DOHH2 (cell line): ENCODE data around the gene SLC5A9.

Source experiments
- H3F3A ChIP-seq: fragments of 200-600 bp; sonication (generic), shearing (Covaris generic); 2 replicates; pipeline ENCODE4 v1.6.0; 2016; ENCODE audit warnings: antibody characterized with exemption, mild to moderate bottlenecking; ENCODE audit not compliant: control insufficient read depth, insufficient read depth
- H3K27ac ChIP-seq: fragments of 200-600 bp; sonication (generic); 2 replicates; pipeline ENCODE4 v1.5.1; 2014; ENCODE audit warnings: low read depth, mild to moderate bottlenecking, low read length, moderate library complexity
- H3K27me3 ChIP-seq: fragments of 200-600 bp; sonication (generic); 2 replicates; pipeline ENCODE4 v1.6.1; 2014; ENCODE audit warnings: mild to moderate bottlenecking, low read length, mixed read lengths; ENCODE audit not compliant: control insufficient read depth
- H3K36me3 ChIP-seq: fragments of 200-600 bp; sonication (generic); 2 replicates; pipeline ENCODE4 v1.6.1; 2014; ENCODE audit warnings: mild to moderate bottlenecking, low read length, moderate library complexity, mixed read lengths; ENCODE audit not compliant: control insufficient read depth
- H3K4me1 ChIP-seq: fragments of 200-600 bp; sonication (generic); 2 replicates; pipeline ENCODE4 v1.6.1; 2014; ENCODE audit warnings: mild to moderate bottlenecking, low read length, mixed read lengths; ENCODE audit not compliant: control insufficient read depth
- H3K4me2 ChIP-seq: fragments of 200-600 bp; sonication (generic); 2 replicates; pipeline ENCODE4 v1.6.0; 2014; ENCODE audit warnings: mild to moderate bottlenecking, low read length, moderate library complexity
- H3K4me3 ChIP-seq: fragments of 200-600 bp; sonication (generic); 2 replicates; pipeline ENCODE4 v1.5.1; 2014; ENCODE audit warnings: mild to moderate bottlenecking, low read length, mixed read lengths
- H3K79me2 ChIP-seq: fragments of 200-600 bp; sonication (generic); 2 replicates; pipeline ENCODE4 v1.6.1; 2014; ENCODE audit warnings: mild to moderate bottlenecking, low read length, mixed read lengths; ENCODE audit not compliant: control insufficient read depth
- H3K9me2 ChIP-seq: fragments of 200-600 bp; sonication (generic); replicated peaks from 2 replicates; pipeline ENCODE4 v1.6.1; 2014; ENCODE audit warnings: mild to moderate bottlenecking, low read length, mixed read lengths; ENCODE audit not compliant: control insufficient read depth
- H3K9me3 ChIP-seq: fragments of 200-600 bp; sonication (generic); 2 replicates; pipeline ENCODE4 v1.6.1; 2014; ENCODE audit warnings: antibody characterized with exemption, low read length, mixed read lengths; ENCODE audit not compliant: control insufficient read depth, insufficient read depth
- H4K20me1 ChIP-seq: fragments of 200-600 bp; sonication (generic); 2 replicates; pipeline ENCODE4 v1.6.0; 2014; ENCODE audit warnings: low read depth, mild to moderate bottlenecking, antibody characterized with exemption, low read length, moderate library complexity; ENCODE audit not compliant: control insufficient read depth, insufficient read depth
- EZH2phosphoT487 ChIP-seq: fragments of 200-600 bp; sonication (generic); IDR thresholded peaks from 2 replicates; pipeline ENCODE4 v1.6.1; 2017; ENCODE audit warnings: borderline replicate concordance, mild to moderate bottlenecking, antibody characterized with exemption, low read length, moderate library complexity, mixed read lengths
- TF ChIP-seq, protein P1 (sequence below): fragments of 200-600 bp; sonication (generic); IDR thresholded peaks from one replicate; pipeline ENCODE4 v1.5.1; 2014; ENCODE audit warnings: antibody characterized with exemption, mild to moderate bottlenecking, low read depth, low read length; ENCODE audit not compliant: poor library complexity, severe bottlenecking

The SLC5A9 gene

DNA sequence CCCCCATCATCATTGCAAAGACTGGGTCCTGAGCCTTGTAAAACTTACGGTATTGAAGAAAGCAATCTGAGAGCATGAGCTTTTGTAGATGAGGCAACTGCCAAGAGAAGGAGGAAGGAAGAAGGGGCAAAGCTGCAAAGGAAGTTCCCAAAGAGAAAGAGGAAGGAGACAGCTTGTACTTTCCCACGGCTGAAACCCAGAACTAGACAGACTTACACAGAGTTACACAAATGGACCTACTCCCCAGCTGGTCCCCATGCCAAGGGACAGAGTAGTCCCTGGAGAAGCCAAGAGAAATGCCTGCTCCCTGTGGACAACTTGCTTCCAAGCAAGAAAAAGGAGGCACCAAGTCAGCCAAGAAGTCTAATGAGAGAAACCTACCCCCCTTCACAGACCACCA lies 22.6 kb downstream of the SLC5A9 start:
- Histone ChIP-seq H3K27me3 (0 out of 2 replicates have a peak, but pooled peaks cover 3% of the 10 kb centered on the region), H3K36me3 (no peaks in the 10 kb centered on the region), H3K4me3 (no peak overlapping the region), H3K27ac (no peak overlapping the region), H3F3A (no peaks in the 10 kb centered on the region), H3K4me2 (peak overlapping the region; percentile 13; the same call in 1 of the 2 replicates), H3K9me2 (no peaks in the 10 kb centered on the region), H3K4me1 (peaks cover 4% of the 10 kb centered on the region), H3K9me3 (no peaks in the 10 kb centered on the region), H4K20me1 (no peaks in the 10 kb centered on the region), H3K79me2 (no peaks in the 10 kb centered on the region)
- no peak for TF ChIP-seq EZH2phosphoT487
- TF ChIP-seq, protein P1, sequence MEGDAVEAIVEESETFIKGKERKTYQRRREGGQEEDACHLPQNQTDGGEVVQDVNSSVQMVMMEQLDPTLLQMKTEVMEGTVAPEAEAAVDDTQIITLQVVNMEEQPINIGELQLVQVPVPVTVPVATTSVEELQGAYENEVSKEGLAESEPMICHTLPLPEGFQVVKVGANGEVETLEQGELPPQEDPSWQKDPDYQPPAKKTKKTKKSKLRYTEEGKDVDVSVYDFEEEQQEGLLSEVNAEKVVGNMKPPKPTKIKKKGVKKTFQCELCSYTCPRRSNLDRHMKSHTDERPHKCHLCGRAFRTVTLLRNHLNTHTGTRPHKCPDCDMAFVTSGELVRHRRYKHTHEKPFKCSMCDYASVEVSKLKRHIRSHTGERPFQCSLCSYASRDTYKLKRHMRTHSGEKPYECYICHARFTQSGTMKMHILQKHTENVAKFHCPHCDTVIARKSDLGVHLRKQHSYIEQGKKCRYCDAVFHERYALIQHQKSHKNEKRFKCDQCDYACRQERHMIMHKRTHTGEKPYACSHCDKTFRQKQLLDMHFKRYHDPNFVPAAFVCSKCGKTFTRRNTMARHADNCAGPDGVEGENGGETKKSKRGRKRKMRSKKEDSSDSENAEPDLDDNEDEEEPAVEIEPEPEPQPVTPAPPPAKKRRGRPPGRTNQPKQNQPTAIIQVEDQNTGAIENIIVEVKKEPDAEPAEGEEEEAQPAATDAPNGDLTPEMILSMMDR: no peak

DNA sequence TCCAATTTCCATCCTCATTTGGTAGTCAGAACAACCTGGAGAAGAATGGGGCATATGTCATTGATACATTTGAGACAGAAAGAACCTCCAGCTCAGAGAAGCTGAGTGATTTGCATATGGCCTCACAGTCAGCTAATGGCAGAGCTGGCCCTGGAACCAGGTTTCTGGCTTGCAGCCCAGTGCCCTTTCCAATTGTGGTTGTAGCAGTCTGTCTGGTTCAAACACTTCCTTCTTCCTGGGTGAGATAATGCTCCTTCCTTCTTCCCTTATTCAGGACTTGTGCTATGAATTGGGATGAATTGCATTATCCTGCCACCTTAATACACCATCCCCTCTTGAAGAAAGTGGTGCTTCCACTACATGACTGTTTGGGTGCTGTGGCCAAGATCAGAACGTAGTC lies 24.2 kb downstream of the SLC5A9 start:
- H3K27me3 ChIP-seq: 0 out of 2 replicates have a peak, but pooled peaks cover 3% of the 10 kb centered on the region
- no peaks in the 10 kb centered on the region for H4K20me1 ChIP-seq
- no peaks in the 10 kb centered on the region for H3K9me3 ChIP-seq
- H3K9me2 ChIP-seq: no peaks in the 10 kb centered on the region
- no peak overlapping the region for H3K27ac ChIP-seq
- H3F3A ChIP-seq: no peaks in the 10 kb centered on the region
- H3K4me1 ChIP-seq: peaks cover 4% of the 10 kb centered on the region
- TF ChIP-seq, protein P1: no peak
- TF ChIP-seq EZH2phosphoT487: no peak
- no peaks in the 10 kb centered on the region for H3K79me2 ChIP-seq
- H3K4me3 ChIP-seq: no peak overlapping the region
- H3K4me2 ChIP-seq: no peak overlapping the region
- no peaks in the 10 kb centered on the region for H3K36me3 ChIP-seq

DNA sequence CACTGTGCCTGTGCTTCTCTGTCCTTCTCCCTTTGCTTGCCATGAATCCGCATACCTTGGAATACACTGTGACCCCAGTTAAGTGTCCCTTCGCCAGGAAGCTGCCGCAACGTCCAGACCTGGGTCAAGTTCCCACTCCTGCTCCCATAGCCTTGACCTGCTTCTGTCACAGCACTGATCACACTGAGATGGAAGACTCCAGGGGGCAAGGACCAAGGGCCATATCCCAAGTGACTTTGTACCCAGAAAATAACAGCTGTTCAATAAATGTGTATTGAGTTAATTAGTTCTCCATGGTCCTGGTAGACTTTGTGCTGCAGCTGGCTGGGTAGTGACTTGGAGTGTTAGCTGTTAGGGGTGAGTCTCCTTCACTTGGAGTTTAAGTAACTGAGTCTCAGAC lies 25.8 kb downstream of the SLC5A9 start:
- TF ChIP-seq, protein P1: no peak
- TF ChIP-seq EZH2phosphoT487: no peak
- Histone ChIP-seq H3K4me1 (peaks cover 4% of the 10 kb centered on the region), H3K79me2 (no peaks in the 10 kb centered on the region), H3K4me2 (no peak overlapping the region), H3K9me2 (no peaks in the 10 kb centered on the region), H3F3A (no peaks in the 10 kb centered on the region), H3K9me3 (no peaks in the 10 kb centered on the region), H3K27ac (no peak overlapping the region), H4K20me1 (no peaks in the 10 kb centered on the region), H3K4me3 (no peak overlapping the region), H3K36me3 (no peaks in the 10 kb centered on the region), H3K27me3 (0 out of 2 replicates have a peak, but pooled peaks cover 3% of the 10 kb centered on the region)
